Measurements from ENCODE around the gene DPY19L1.

- TF ChIP-seq CTCF (conservative IDR thresholded peaks at IDR 0.05) (no peak), ZFX (IDR thresholded peaks at IDR 0.05) (no peak)
These were observed 6.4 kb downstream of the DPY19L1 start for GRCh38 chr7:35030848-35031247.

Measured in C4-2B (cell line).